ENCODE measurements around the gene SDR42E2.
"Not testable (repeated sequence)": the region's sequence is repeated elsewhere in the genome, so short reads cannot be mapped to it uniquely, and the experiment has no call there.

The SDR42E2 gene

GRCh38 chr16:22161999-22162655, at the start of gene SDR42E2:
SDR42E2 (plus strand) TSS chr16:22162506; CDS start chr16:22165583, 3,077 bp downstream.
- DNase-seq = peak; percentile 48

GRCh38 chr16:22116095-22116700, 46.1 kb upstream of the SDR42E2 start:
- no peak for DNase-seq

- no peak for DNase-seq
These were observed 44.7 kb upstream of the SDR42E2 start for GRCh38 chr16:22117609-22118008.

- no peak for DNase-seq
These were observed 41.9 kb upstream of the SDR42E2 start for GRCh38 chr16:22120440-22120839.

GRCh38 chr16:22122239-22122638, 40.1 kb upstream of the SDR42E2 start:
- no peak for DNase-seq

GRCh38 chr16:22123146-22123545, 39.2 kb upstream of the SDR42E2 start:
- no peak for DNase-seq

- no peak for DNase-seq
These were observed 38.4 kb upstream of the SDR42E2 start for GRCh38 chr16:22123759-22124490.

- DNase-seq = no peak
These were observed 37.6 kb upstream of the SDR42E2 start for GRCh38 chr16:22124583-22125284.

GRCh38 chr16:22126037-22126558, 36.2 kb upstream of the SDR42E2 start:
- no peak for DNase-seq

GRCh38 chr16:22128537-22128936, 33.8 kb upstream of the SDR42E2 start:
- not testable (repeated sequence) for DNase-seq

- no peak for DNase-seq
These were observed 31.8 kb upstream of the SDR42E2 start for GRCh38 chr16:22130528-22130927.

- DNase-seq = no peak
These were observed 29.5 kb upstream of the SDR42E2 start for GRCh38 chr16:22132801-22133200.

- no peak for DNase-seq
These were observed 23.8 kb upstream of the SDR42E2 start for GRCh38 chr16:22138482-22138881.

GRCh38 chr16:22139008-22139407, 23.3 kb upstream of the SDR42E2 start:
- DNase-seq = no peak

GRCh38 chr16:22139732-22140131, 22.6 kb upstream of the SDR42E2 start:
- no peak for DNase-seq

- DNase-seq = no peak
These were observed 20.5 kb upstream of the SDR42E2 start for GRCh38 chr16:22141767-22142166.

GRCh38 chr16:22144520-22144919, 17.8 kb upstream of the SDR42E2 start:
- no peak for DNase-seq

- no peak for DNase-seq
These were observed 14.5 kb upstream of the SDR42E2 start for GRCh38 chr16:22147853-22148252.

GRCh38 chr16:22151246-22151998, 10.9 kb upstream of the SDR42E2 start:
- DNase-seq = no peak

GRCh38 chr16:22152316-22152715, 10.0 kb upstream of the SDR42E2 start:
- DNase-seq = no peak

- not testable (repeated sequence) for DNase-seq
These were observed 9.2 kb upstream of the SDR42E2 start for GRCh38 chr16:22153078-22153477.

- DNase-seq = no peak
These were observed 905 bp upstream of the SDR42E2 start for GRCh38 chr16:22161401-22161800.

- no peak for DNase-seq
These were observed 327 bp downstream of the SDR42E2 start for GRCh38 chr16:22162656-22163009.
